ENCODE measurements around the gene SH2D4B.
A peak's percentile ranks its signal among the peaks of the same experiment; 100 is the strongest.
"Not testable (repeated sequence)": the region's sequence is repeated elsewhere in the genome, so short reads cannot be mapped to it uniquely, and the experiment has no call there.

SH2D4B gene

DNA sequence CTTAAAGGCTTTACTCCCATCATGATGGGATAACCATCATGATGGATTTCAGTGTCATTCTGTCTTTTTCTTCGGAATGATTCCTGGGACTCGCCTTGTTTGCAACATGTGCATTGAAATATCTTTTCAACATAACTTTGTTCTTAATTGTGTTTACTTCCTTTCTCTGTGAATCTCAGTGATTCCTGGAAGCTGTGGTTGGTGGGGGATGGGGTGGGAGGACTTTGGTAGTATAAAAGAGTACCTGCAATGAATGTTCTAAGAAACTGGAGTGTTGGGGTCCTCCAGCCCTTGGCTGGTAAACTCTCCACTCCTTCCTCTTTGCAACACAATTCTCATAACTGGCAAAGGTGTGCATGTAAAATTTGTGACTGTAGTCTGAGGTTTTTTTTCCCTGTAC is 11.5 kb upstream of the SH2D4B start:
- DNase-seq = no peak

- no peak for DNase-seq
These were observed 11.0 kb upstream of the SH2D4B start for GRCh38 chr10:80526742-80527141.

- no peak for DNase-seq
These were observed 9.5 kb upstream of the SH2D4B start for GRCh38 chr10:80528185-80528700.

GRCh38 chr10:80528901-80529300 is 8.8 kb upstream of the SH2D4B start:
- DNase-seq = no peak

DNA sequence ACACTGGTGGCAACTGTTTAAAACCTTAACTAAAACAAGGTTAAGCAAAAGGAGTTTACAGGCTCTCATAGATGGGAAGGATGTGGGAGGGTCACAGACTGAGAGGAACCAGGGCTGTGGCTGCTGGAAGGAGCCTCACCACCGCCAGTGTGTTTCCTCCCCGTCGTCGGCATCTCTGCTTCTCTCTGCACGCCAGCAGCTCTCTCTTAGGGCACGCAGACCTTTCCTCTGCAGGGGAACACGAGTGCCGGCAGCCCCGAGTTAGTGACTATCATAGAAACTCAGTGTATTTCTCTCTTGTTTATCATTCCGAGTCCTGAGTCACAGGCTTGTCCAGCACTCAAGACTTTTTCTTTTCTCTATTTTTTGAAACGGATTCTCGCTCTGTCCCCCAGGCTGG is 8.1 kb upstream of the SH2D4B start:
- no peak for DNase-seq

GRCh38 chr10:80530251-80530650 is 7.5 kb upstream of the SH2D4B start:
- DNase-seq = peak; percentile 46

DNA sequence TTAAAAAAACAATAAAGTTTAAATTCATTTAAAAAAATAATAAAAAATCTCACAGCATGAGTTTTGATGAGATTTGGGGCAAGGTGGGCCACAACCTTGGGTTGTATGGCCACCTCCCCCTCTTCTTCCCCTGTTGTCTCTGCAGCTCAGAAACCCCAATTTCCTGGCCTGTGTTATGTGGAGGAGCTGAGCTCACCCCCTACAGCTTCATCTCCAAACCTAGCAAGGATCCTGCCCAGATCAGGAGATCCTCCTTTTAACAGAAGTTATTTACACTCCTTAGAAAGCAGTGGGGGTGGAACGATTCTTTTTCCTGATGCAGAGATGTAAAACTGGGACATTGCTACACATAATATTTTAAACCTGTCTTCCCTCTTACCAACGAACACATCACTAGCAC is 6.9 kb upstream of the SH2D4B start:
- no peak for DNase-seq

- no peak for DNase-seq
These were observed 5.1 kb upstream of the SH2D4B start for GRCh38 chr10:80532571-80532970.

GRCh38 chr10:80534059-80534458 is 3.6 kb upstream of the SH2D4B start:
- not testable (repeated sequence) for DNase-seq

DNA sequence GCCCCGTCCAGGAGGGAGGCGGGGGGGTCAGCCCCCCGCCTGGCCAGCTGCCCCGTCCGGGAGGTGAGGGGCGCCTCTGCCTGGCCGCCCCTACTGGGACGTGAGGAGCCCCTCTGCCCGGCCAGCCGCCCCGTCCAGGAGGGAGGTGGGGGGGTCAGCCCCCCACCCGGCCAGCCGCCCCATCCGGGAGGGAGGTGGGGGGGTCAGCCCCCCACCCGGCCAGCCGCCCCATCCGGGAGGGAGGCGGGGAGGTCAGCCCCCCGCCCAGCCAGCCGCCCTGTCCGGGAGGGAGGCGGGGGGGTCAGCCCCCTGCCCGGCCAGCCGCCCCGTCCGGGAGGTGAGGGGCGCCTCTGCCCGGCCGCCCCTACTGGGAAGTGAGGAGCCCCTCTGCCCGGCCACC is 3.1 kb upstream of the SH2D4B start:
- DNase-seq = not testable (repeated sequence)

GRCh38 chr10:80535671-80536360 is 1.9 kb upstream of the SH2D4B start:
- DNase-seq = no peak

DNA sequence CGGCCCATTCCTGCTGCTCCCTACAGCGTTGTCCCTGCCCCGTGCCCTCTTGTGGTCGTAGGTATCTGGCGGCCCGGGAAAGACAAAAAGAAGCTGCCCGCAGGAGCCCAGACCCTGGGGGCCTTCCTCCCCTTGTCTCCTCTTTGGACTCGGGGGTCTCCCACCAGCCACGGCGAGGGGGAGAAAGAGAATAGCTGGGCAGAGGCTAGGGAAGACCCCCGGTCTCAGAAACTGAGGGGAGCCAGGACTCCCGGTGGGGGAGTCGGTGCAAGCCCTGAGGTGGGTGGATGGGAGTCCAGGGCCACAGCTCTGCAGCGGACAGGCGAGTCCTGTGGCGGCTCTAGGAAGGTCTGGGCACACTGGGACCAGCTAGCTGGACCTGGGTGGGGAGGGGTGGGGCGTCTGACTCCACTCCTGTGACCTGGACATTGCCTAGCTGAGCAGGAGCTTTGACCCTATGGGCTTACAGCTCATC is 1.3 kb upstream of the SH2D4B start:
- DNase-seq = no peak

- no peak for DNase-seq
These were observed 491 bp upstream of the SH2D4B start for GRCh38 chr10:80537086-80537735.

DNA sequence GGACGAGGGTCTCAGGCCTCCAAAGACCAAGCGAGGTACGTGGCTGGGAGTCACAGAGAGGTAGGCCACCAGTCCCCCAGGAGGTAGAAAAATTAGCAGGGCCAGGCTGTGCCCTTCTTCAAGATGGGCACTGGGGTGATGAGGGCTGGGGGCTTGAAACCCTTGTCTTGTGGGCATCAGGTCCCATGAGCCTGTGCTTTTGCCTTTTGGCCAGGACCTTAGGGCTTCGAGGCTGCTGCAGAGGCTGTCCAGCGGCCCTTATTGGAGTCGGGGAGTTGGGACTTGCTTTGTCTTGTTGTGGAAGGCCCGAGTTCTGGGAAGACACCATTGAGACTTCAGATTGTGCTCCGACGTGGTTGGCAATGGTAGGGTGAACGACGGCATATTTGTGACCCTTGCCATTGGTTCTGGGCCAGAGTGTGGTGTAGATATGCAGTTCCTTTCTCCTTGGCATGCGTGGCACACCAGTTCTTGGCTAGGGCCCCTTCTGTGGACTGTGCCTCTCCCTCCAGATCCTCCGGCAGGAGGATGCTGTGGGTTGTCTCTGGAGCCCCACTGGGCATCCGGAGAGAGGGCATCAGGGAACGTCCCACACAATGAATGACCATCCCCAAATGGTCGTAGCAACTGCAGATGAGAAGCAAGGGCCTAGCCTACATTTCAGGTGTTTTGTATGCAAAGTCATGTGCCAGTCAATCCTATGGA is 931 bp downstream of the SH2D4B start:
- DNase-seq = no peak

GRCh38 chr10:80539421-80540031 is 1.8 kb downstream of the SH2D4B start:
- DNase-seq = no peak

GRCh38 chr10:80540136-80540535 is 2.4 kb downstream of the SH2D4B start:
- no peak for DNase-seq

GRCh38 chr10:80540618-80540980 is 2.9 kb downstream of the SH2D4B start:
- no peak for DNase-seq

GRCh38 chr10:80540981-80541750 is 3.5 kb downstream of the SH2D4B start:
- no peak for DNase-seq

GRCh38 chr10:80542053-80542452 is 4.4 kb downstream of the SH2D4B start:
- peak; percentile 56 for DNase-seq

DNA sequence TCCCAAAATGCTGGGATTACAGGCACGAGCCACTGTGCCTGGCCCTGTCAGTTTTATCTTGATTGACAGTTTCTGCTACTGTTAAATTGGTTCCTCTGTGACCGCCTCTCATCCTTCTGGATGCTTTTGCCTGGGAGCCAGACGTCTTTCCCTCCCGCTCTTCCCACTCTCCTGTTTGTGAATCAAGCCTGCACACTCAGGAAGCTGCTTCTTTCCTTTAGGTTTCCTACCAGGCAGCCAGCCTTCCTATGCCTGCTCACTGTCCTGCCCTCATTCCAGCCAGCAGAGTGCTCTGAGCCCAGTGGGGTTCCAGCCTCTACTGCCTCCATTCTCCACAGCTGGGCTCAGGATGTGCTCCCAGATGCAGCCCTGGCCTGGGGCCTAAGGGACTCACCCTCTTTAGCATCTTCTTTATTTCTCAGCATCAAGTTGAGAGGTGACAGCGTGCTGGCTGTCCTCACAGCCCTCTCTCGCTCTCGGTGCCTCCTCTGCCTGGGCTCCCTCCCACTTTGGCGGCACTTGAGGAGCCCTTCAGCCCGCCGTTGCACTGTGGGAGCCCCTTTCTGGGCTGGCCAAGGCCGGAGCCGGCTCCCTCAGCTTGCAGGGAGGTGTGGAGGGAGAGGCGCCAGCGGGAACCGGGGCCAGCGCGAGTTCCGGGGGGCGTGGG is 5.1 kb downstream of the SH2D4B start:
- no peak for DNase-seq

DNA sequence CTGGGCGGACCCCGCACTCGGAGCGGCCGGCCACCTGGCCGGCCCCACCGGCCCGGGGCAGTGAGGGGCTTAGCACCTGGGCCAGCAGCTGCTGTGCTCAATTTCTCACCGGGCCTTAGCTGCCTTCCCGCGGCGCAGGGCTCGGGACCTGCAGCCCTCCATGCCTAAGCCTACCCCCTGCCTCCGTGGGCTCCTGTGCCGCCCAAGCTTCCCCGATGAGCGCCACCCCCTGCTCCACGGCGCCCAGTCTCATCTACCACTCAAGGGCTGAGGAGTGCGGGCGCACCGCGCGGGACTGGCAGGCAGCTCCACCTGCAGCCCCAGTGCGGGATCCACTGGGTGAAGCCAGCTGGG is 5.6 kb downstream of the SH2D4B start:
- DNase-seq = not testable (repeated sequence)

- no peak for DNase-seq
These were observed 6.7 kb downstream of the SH2D4B start for GRCh38 chr10:80544316-80544953.

Data from EL (cell line).